ENCODE measurements around the gene ATP5F1D.

The ATP5F1D gene

GRCh38 chr19:1288226-1288612 lies 46.7 kb downstream of the ATP5F1D start:
- TF ChIP-seq, protein P1, sequence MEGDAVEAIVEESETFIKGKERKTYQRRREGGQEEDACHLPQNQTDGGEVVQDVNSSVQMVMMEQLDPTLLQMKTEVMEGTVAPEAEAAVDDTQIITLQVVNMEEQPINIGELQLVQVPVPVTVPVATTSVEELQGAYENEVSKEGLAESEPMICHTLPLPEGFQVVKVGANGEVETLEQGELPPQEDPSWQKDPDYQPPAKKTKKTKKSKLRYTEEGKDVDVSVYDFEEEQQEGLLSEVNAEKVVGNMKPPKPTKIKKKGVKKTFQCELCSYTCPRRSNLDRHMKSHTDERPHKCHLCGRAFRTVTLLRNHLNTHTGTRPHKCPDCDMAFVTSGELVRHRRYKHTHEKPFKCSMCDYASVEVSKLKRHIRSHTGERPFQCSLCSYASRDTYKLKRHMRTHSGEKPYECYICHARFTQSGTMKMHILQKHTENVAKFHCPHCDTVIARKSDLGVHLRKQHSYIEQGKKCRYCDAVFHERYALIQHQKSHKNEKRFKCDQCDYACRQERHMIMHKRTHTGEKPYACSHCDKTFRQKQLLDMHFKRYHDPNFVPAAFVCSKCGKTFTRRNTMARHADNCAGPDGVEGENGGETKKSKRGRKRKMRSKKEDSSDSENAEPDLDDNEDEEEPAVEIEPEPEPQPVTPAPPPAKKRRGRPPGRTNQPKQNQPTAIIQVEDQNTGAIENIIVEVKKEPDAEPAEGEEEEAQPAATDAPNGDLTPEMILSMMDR (IDR thresholded peaks at IDR 0.05; ENCODE audit: low read depth, low read length, missing control alignments) = no peak
- H3K4me3 ChIP-seq (replicated peaks; ENCODE audit: low read depth, low read length) = no peak overlapping the region
- DNase-seq (ENCODE audit: extremely low read depth, low read depth) = no peak

- TF ChIP-seq, protein P1 (IDR thresholded peaks at IDR 0.05; ENCODE audit: low read depth, low read length, missing control alignments) = no peak
- DNase-seq (ENCODE audit: extremely low read depth, low read depth) = no peak
- H3K4me3 ChIP-seq (replicated peaks; ENCODE audit: low read depth, low read length) = no peak overlapping the region
Observed at GRCh38 chr19:1288833-1289685, 47.5 kb downstream of the ATP5F1D start.

DNA sequence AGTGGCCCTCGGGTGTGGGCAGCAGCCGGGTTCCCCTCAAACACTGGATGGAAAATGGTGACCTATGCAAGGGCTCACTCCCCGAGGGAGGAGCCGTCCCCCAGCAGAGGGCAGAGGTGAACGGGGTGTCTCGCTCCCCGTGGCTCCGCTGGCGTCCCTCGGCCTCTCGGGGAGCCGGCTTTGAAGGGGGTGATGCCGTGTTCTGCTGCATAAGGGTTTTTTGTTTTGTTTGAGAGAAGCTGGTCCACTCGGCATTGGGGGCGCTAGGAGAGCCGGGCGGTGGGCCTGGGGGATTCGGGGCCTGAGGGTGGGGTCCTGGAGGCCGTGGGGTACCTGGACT lies 48.1 kb downstream of the ATP5F1D start:
- H3K4me3 ChIP-seq (replicated peaks; ENCODE audit: low read depth, low read length) = no peak overlapping the region
- TF ChIP-seq, protein P1 (IDR thresholded peaks at IDR 0.05; ENCODE audit: low read depth, low read length, missing control alignments) = no peak
- no peak for DNase-seq (ENCODE audit: extremely low read depth, low read depth)

DNA sequence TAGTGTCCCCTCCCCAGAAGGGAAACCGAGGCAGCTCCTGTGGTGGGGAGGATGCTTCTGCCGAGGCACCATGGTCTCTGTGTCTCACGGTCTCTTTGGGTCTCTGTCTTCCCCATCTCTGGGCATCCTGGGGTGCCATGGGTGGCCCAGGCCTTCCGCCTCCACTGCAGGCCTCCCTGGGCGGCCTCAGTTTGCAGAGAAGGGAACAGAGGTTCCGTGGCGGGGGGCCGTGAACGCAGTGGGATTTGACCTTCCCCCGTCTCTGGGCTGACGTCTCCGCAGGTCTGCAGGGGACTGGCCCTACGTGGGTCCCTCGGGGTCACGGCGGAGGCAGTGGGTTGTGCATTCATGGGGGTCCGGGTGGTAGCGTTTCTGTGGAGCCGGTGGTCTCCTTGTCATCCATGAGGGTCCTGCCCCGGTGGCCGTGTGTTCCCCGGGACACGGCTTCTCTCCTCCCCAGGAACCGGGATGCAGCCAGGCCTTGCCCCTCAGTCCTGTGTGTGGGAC lies 48.7 kb downstream of the ATP5F1D start:
- TF ChIP-seq, protein P1 (IDR thresholded peaks at IDR 0.05; ENCODE audit: low read depth, low read length, missing control alignments) = no peak
- no peak for DNase-seq (ENCODE audit: extremely low read depth, low read depth)
- no peak overlapping the region for H3K4me3 ChIP-seq (replicated peaks; ENCODE audit: low read depth, low read length)

DNA sequence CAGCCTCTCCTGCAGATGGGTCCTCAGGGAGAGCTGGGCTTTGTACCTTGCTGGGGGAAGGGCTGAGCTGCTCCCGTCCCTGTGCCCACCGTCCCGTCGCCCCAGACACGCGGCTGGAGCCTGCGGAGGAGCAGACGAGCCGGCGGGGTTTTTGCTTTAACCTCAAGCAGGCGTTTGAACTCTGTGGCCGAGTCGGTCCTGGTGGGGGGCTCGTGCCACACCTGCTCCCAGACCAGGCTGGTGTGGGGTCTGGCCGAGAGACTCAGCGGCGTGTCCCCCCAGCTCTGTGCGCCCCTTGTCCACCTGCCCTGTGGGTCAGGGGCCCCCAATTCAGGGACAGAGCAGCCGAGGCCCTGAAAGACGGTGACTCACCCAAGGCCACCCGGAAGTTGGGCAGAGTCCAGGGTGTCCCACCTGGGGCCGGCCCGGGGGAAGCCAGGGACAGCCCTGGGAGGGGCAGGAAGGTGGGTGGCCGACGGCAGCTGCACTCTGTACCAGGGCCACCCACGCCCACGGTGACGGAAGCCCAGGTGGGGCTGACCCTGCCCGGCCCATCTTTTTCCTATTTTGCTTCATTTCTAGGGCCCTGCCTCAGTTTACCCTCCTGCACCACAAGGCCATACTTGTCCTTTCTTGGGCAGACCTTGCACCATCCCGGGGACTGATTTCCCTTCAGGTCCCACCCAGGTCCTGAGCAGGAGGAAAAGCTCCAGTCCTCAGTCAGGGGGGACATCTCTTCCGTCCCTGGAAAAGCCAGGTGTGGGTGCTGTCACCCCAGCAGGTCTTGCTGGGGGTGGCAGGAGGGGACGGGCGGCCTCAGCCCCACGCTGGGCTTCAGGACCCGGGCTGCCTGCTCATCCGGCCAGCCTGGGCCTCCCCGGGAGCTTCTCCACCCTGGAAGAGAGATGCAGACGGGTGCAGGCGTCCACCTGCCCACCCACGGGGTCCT lies 49.4 kb downstream of the ATP5F1D start:
- H3K4me3 ChIP-seq (replicated peaks; ENCODE audit: low read depth, low read length) = no peak overlapping the region
- TF ChIP-seq, protein P1 (IDR thresholded peaks at IDR 0.05; ENCODE audit: low read depth, low read length, missing control alignments) = no peak
- no peak for DNase-seq (ENCODE audit: extremely low read depth, low read depth)

GRCh38 chr19:1291761-1292418 lies 50.3 kb downstream of the ATP5F1D start:
- TF ChIP-seq, protein P1 (IDR thresholded peaks at IDR 0.05; ENCODE audit: low read depth, low read length, missing control alignments) = no peak
- H3K4me3 ChIP-seq (replicated peaks; ENCODE audit: low read depth, low read length) = no peak overlapping the region
- DNase-seq (ENCODE audit: extremely low read depth, low read depth) = no peak
